ENCODE data around the gene ABCG4. TPM values are rescaled to one million over a fixed set of nuclear protein-coding genes. Genes with fewer than 3 reads are reported as not detected.
"Not testable (repeated sequence)": the region's sequence is repeated elsewhere in the genome, so short reads cannot be mapped to it uniquely, and the experiment has no call there.

Gene ABCG4
- polyA plus RNA-seq, 6 donors from 2014 or later = not detected

DNA sequence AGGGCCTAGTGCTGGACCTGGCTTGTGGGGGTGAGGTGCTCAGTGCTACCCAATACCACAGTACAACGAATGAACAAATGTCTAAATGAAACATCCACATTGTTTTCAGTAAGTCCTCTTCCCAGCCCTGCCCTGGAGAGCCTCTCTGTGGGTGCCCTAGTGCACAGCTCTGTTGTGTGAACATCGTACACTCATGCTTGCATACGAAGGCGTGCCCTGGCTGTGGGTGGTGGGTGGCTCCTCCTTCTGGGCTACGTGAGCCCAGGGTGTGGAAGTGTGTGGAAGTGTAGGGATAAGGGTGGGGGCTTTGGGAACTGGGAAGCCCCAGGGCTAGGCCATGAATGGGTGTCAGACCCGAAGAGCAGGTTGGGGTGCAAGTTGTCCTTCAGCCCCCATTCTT lies 19.1 kb downstream of the ABCG4 start:
- no peaks in the 10 kb centered on the region for H3K27me3 Mint-ChIP-seq
- H3K9me3 Mint-ChIP-seq = no peaks in the 10 kb centered on the region
- H3K27ac Mint-ChIP-seq = peak overlapping the region in 3 of 6 donors; percentile 62 to 81 (median 78)
- DNase-seq (no peak), ATAC-seq (ENCODE audit: low read depth in 2 of 2) (no peak)
- H3K4me1 Mint-ChIP-seq = peaks cover 3 to 5% (median 4%) of the 10 kb centered on the region in 3 donors
- no peaks in the 10 kb centered on the region for H3K36me3 Mint-ChIP-seq
- H3K4me3 Mint-ChIP-seq = peak overlapping the region; percentile 50 to 92 (median 82)

DNA sequence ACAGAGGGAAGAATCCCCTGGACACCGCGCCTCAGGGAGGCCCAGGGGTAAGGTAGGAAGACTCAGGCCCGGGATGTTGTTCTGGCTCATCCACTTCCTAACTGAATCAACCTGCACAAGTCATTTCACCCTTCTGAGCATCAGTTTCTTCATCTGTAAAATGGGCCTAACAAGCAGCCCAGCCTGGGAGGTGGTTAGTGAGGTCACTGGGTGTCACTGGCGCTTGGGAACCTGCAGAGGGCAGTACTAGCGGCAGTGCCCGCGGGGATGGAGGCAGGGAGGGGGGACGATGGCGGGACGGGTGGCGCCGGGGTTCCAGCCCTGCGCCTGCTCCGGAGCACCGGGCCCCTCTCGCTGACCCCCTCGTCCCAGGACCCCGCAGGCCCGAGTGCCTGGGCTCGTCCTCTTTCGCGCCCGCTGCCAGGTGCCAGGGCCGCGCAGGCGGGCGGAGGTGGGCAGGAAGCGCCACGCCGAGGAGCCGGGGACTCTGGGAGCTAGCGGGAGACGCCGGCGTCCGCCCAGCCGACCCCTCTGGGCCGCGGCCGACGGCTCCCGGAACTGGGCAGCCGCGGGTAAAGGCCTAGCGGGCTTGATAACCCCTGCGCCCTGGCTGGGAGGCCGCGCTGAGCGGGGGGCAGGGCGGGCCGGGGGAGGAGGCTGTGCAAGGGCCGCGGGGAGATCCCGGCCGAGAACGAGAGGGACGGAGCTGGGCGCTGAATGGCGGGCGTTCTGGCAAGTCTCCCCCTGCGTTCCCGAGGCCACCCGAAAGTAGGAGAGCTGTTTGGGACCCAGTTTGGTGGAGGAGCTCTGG lies 19.8 kb downstream of the ABCG4 start, which contains the start of gene NLRX1:
TSS of gene NLRX1 (plus strand) at position 255 of the 811 bp plus-strand sequence. CDS start 2,679 bp downstream, outside the sequence.
- H3K9me3 Mint-ChIP-seq = no peaks in the 10 kb centered on the region
- H3K27me3 Mint-ChIP-seq = no peaks in the 10 kb centered on the region
- peak within 1 kb of the TSS in 5 of 6 donors; percentile 62 to 89 (median 78) for H3K27ac Mint-ChIP-seq
- H3K36me3 Mint-ChIP-seq = no peaks in the 10 kb centered on the region
- ATAC-seq (ENCODE audit: low read depth in 2 of 2) (peak; percentile 96 to 97), DNase-seq (peak; percentile 77)
- H3K4me1 Mint-ChIP-seq = peaks cover 3 to 5% (median 4%) of the 10 kb centered on the region in 3 donors
- peak within 1 kb of the TSS; percentile 67 to 93 (median 90) for H3K4me3 Mint-ChIP-seq

GRCh38 chr11:119169282-119169719 lies 20.4 kb downstream of the ABCG4 start:
- Mint-ChIP-seq H3K9me3 (no peaks in the 10 kb centered on the region), H3K36me3 (no peaks in the 10 kb centered on the region), H3K4me3 (peak overlapping the region; percentile 67 to 93 (median 90)), H3K27me3 (no peaks in the 10 kb centered on the region), H3K27ac (peak overlapping the region in 3 of 6 donors; percentile 62 to 89 (median 76)), H3K4me1 (peaks cover 3 to 5% (median 4%) of the 10 kb centered on the region in 3 donors)
- ATAC-seq (ENCODE audit: low read depth in 2 of 2) (peak; percentile 22 to 31), DNase-seq (no peak)

GRCh38 chr11:119172513-119172912 lies 23.7 kb downstream of the ABCG4 start:
- Mint-ChIP-seq H3K4me3 (peak overlapping the region in 1 of 8 donors; percentile 20), H3K27me3 (no peaks in the 10 kb centered on the region), H3K9me3 (no peaks in the 10 kb centered on the region), H3K4me1 (peaks cover 3 to 5% (median 4%) of the 10 kb centered on the region in 3 donors), H3K36me3 (no peaks in the 10 kb centered on the region), H3K27ac (no peak overlapping the region)
- ATAC-seq (ENCODE audit: low read depth in 2 of 2) (no peak), DNase-seq (no peak)

- no peaks in the 10 kb centered on the region for H3K9me3 Mint-ChIP-seq
- ATAC-seq (ENCODE audit: low read depth in 2 of 2) (no peak), DNase-seq (no peak)
- peak overlapping the region in 1 of 6 donors; percentile 82 for H3K27ac Mint-ChIP-seq
- H3K4me1 Mint-ChIP-seq = peaks cover 3 to 5% (median 4%) of the 10 kb centered on the region in 3 donors
- no peak overlapping the region for H3K4me3 Mint-ChIP-seq
- H3K27me3 Mint-ChIP-seq = no peaks in the 10 kb centered on the region
- no peaks in the 10 kb centered on the region for H3K36me3 Mint-ChIP-seq
Observed at GRCh38 chr11:119173453-119173852, 24.6 kb downstream of the ABCG4 start.

- H3K9me3 Mint-ChIP-seq = no peaks in the 10 kb centered on the region
- no peaks in the 10 kb centered on the region for H3K27me3 Mint-ChIP-seq
- no peaks in the 10 kb centered on the region for H3K36me3 Mint-ChIP-seq
- no peaks in the 10 kb centered on the region for H3K4me1 Mint-ChIP-seq
- peak overlapping the region in 1 of 6 donors; percentile 28 for H3K27ac Mint-ChIP-seq
- no peak overlapping the region for H3K4me3 Mint-ChIP-seq
- DNase-seq (no peak), ATAC-seq (ENCODE audit: low read depth in 2 of 2) (no peak)
Observed at GRCh38 chr11:119175493-119176077, 26.7 kb downstream of the ABCG4 start.

DNA sequence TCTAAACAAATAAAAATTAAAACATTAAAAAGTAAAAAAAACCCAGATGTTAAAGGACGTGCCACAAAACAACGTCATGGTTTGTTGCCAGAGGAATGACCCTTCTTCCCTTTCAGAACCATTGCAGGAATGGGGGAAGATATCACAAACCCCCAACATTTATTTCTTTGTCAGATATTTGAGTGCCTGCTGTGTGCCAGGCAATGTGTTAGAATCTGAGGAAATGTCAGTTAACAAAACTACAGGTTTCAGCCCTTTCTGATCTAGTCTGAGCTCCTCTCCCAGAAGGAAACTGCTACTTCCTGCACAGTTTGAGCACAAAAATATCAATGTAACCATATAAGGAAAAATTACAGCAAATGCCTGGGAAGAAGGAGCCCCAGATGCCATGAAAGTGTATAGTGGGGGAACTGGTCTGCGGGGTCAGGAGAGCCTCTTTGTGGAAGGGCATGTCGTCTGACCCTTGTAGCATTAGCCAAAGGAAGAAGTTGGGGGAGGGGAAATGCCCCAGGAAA lies 29.4 kb downstream of the ABCG4 start:
- Mint-ChIP-seq H3K27ac (no peak overlapping the region), H3K9me3 (no peaks in the 10 kb centered on the region), H3K36me3 (no peaks in the 10 kb centered on the region), H3K4me3 (no peak overlapping the region), H3K27me3 (no peaks in the 10 kb centered on the region), H3K4me1 (no peaks in the 10 kb centered on the region)
- no peak for ATAC-seq (ENCODE audit: low read depth in 2 of 2)
- no peak for DNase-seq

DNA sequence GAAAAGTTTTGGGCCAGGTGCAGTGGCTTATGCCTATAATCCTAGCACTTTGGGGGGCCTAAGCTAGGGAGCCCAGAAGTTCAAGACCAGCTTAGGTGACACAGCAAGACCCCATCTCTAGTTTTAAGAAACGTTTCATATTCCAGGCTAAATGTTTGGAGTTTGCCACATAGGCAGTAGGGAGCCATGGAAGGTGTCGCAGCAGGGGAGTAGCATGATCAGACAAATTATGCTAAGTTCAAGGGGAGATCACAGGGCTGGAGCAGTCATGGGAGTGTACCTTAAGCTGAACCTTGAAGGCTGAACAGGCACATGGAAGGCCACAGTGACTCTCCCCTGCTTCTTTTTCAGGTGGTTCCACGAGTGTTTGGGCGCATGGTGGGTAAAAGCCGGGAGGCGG lies 30.5 kb downstream of the ABCG4 start:
- Mint-ChIP-seq H3K9me3 (no peaks in the 10 kb centered on the region), H3K4me1 (peaks cover 0 to 3% (median 3%) of the 10 kb centered on the region in 3 donors), H3K36me3 (no peaks in the 10 kb centered on the region), H3K27ac (no peak overlapping the region), H3K27me3 (no peaks in the 10 kb centered on the region), H3K4me3 (no peak overlapping the region)
- DNase-seq = no peak
- no peak for ATAC-seq (ENCODE audit: low read depth in 2 of 2)

- no peaks in the 10 kb centered on the region for H3K27me3 Mint-ChIP-seq
- no peak overlapping the region for H3K27ac Mint-ChIP-seq
- H3K4me3 Mint-ChIP-seq = no peak overlapping the region
- no peaks in the 10 kb centered on the region for H3K36me3 Mint-ChIP-seq
- peaks cover 0 to 6% (median 3%) of the 10 kb centered on the region in 3 donors for H3K4me1 Mint-ChIP-seq
- no peaks in the 10 kb centered on the region for H3K9me3 Mint-ChIP-seq
- ATAC-seq (ENCODE audit: low read depth in 2 of 2) (no peak), DNase-seq (no peak)
Observed at GRCh38 chr11:119179983-119180382, 31.1 kb downstream of the ABCG4 start.

DNA sequence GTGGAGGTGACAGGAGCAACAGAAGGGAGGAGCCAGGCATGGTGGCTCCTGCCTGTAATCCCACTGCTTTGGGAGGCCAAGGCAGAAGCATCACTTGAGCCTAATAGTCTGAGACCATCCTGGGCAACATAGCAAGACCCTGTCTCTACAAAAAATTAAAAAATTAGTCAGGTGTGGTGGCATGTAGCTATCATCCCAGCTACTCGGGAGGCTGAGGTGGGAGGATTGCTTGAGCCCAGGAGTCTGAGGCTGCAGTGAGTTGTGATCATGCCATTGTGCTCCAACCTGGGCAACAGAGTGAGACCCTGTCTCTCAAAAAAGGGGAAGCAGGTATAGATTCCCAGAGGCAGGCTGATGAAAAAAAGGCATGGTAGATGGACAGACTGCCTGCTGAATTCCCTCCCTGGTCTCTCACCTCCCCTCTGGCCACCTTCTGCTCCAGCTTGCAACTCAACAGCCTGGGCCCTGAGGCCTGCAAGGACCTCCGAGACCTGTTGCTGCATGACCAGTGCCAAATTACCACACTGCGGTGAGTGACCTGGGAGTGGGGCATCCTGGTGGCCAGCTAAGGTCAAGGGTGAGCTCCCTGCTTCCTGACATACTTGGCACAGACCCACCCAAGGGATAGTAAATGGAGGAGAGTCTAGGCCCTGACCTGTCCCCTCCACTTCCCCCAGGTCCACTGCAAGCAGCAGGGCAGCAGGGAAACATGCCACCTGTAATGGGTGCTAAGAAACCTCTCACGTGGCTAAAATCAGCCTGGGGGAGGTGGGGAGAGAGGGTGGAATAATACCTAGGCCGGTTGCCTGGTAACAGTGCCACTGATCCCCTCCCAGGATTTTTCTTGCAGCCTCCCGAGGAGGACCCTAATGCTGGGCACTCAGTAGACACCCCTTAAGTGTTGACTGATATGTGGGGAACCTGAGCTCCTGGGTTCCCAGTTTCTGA lies 32.2 kb downstream of the ABCG4 start:
- Mint-ChIP-seq H3K4me3 (no peak overlapping the region), H3K27me3 (peaks cover 0 to under 1% (median 0%) of the 10 kb centered on the region in 3 donors), H3K36me3 (no peaks in the 10 kb centered on the region), H3K4me1 (peaks cover 0 to 6% (median 3%) of the 10 kb centered on the region in 3 donors), H3K9me3 (no peaks in the 10 kb centered on the region), H3K27ac (no peak overlapping the region)
- DNase-seq (no peak), ATAC-seq (ENCODE audit: low read depth in 2 of 2) (no peak)

DNA sequence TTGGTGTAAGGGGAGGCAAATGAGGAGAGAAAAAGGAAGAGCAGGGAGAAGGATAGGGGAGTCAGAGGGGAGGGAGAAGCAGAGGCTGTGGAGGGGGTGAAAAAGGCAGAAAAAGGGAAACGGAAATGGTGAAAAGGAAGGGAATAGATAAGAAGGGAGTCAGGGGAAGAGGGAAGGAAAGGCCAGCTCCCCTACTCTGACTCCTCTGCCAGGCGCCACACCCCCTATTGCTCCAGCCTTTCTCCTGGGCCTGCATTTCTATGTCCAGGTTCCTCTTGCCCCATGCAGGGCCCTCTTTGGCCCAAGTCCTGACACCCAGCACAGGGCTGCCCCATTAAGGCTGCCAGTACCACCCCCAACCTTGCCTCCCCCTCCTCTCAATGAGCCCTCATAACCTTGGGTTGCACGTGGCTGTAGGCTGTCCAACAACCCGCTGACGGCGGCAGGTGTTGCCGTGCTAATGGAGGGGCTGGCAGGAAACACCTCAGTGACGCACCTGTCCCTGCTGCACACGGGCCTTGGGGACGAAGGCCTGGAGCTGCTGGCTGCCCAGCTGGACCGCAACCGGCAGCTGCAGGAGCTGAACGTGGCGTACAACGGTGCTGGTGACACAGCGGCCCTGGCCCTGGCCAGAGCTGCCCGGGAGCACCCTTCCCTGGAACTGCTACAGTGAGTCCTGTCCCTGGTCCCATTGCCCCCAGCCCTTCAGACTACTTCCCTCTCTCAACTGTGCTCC lies 33.0 kb downstream of the ABCG4 start:
- no peak overlapping the region for H3K4me3 Mint-ChIP-seq
- H3K36me3 Mint-ChIP-seq = no peaks in the 10 kb centered on the region
- no peak for DNase-seq
- peak overlapping the region in 1 of 6 donors; percentile 79 for H3K27ac Mint-ChIP-seq
- H3K27me3 Mint-ChIP-seq = peaks cover 0 to 9% (median 0%) of the 10 kb centered on the region in 3 donors
- no peak for ATAC-seq (ENCODE audit: low read depth in 2 of 2)
- no peaks in the 10 kb centered on the region for H3K9me3 Mint-ChIP-seq
- H3K4me1 Mint-ChIP-seq = peaks cover 0 to 6% (median 3%) of the 10 kb centered on the region in 3 donors

DNA sequence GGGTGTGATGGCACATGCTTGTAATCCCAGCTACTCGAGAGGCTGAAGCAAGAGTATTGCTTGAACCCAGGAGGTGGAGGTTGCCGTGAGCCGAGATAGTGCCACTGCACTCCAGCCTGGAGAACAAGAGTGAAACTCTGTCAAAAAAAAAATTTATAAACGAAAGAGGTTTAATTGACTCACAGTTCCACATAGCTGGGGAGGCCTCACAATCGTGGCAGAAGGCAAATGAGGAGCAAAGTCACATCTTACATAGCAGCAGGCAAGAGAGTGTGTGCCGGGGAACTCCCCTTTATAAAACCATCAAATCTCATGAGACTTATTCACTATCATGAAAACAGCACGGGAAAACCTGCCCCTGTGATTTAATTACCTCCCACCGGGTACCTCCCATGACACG lies 35.5 kb downstream of the ABCG4 start:
- peaks cover 0 to 29% (median 8%) of the 10 kb centered on the region in 3 donors for H3K27me3 Mint-ChIP-seq
- H3K9me3 Mint-ChIP-seq, H3K36me3 Mint-ChIP-seq, H3K4me1 Mint-ChIP-seq, DNase-seq: not testable (repeated sequence)
- H3K4me3 Mint-ChIP-seq = peak overlapping the region in 1 of 8 donors; percentile 56
- ATAC-seq (ENCODE audit: low read depth in 2 of 2) = peak in 1 of 2 donors; percentile 25
- H3K27ac Mint-ChIP-seq = peak overlapping the region in 2 of 6 donors; percentile 15 to 44
